ENCODE results near the gene ZNF532.
A peak's percentile ranks its signal among the peaks of the same experiment; 100 is the strongest.
"Not testable (repeated sequence)": the region's sequence is repeated elsewhere in the genome, so short reads cannot be mapped to it uniquely, and the experiment has no call there.

ZNF532 gene

DNA sequence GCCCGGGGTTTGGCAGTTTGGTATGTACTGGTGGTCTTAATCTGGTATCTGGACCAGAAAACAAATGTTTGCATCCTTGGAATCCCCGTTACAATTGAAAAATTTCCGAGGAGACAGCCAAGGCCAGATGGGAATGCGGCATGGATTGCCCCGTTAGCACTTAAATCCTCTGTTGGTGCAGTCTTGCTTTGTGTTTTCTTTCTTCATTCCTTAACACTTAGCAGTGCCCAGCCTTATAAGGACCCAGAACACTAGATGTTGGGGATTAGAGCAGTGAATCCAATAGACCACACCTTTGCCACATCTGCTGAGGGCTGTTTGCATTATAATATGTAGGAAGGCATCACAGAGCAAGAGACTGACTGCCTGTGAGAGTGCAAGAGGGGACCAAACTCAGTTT is 12.8 kb upstream of the ZNF532 start:
- no peak for DNase-seq

DNA sequence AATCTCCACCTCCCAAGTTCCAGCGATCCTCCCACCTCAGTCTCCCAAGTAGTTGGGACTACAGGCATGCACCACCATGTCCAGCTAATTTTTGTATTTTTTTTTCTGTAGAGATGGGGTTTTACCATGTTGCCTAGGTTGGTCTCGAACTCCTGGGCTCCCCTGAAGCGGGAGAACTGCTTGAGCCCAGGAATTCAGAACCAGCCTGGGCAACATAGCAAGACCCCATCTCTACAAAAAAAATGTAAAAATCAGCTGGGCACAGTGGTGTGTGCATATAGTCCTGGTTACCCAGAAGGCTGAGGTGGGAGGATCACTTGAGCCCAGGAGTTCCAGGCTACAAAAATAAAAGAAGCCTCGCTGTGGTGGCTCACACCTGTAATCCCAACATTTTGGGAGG is 12.0 kb upstream of the ZNF532 start:
- no peak for DNase-seq

- DNase-seq = no peak
These were observed 11.1 kb upstream of the ZNF532 start for GRCh38 chr18:58853561-58853960.

GRCh38 chr18:58855521-58855920 is 9.2 kb upstream of the ZNF532 start:
- DNase-seq = not testable (repeated sequence)

- DNase-seq = no peak
These were observed 7.8 kb upstream of the ZNF532 start for GRCh38 chr18:58856881-58857280.

- DNase-seq = peak; percentile 46
These were observed 5.8 kb upstream of the ZNF532 start for GRCh38 chr18:58858591-58859468.

DNA sequence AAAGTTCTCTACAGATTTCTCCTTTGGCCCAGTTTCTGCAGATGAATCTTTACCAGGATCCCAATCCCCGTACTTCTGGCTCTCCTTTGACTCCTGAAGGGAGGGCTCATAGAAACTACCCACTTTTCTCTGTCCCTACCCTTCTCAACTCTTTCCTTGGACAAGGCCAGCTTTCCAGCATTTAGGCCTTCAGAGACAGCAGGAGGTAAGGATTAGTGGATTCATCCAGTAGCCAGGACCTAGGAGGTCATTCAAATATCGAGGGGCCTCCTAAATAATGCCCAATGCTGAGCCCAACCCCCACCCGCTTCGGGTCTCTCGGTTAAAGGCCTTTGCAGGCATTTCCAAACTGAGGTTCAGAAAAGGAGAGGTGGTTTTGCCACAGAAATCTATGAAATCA is 4.8 kb upstream of the ZNF532 start:
- no peak for DNase-seq

DNA sequence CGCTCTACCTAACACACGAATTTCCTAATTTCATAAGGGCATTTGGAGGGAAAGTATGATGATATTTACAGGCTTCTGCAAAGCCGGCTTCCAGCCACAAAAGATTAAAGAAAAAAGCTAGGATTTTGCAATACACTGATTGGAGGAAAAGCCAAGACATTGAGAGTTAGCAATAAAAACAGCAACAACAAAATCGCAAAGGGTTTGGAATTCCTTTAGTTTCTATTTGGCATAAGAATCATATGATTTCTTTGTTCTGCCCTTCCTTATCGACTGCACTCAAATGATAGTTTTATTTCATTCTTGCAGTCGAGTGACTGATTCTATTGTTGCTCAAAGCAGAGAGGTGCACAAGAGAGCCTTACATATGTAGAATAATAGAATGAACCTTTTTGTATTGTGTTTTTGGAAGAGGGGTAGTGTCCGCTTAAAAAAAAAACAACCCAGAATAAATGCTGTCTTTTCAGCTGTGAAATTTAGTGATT is 3.9 kb upstream of the ZNF532 start:
- no peak for DNase-seq

DNA sequence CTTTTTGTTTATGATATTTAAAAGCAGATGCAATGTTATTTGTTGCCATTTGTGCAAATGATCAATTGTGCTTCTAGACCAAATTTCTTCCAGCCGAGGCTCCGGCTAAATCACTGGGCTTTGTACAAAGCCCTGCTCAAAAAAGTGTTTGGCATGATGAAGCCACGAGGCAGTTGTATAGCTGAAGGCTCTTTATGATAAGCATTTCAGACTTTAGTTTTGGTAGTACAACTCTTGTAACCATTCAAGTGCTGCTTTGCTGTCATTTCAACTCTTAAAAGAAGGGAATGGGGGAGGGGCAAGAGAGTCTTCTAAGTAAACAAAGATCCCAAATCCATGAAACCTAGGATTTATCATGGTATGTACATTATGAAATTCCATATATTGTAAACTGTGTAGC is 3.3 kb upstream of the ZNF532 start:
- no peak for DNase-seq

GRCh38 chr18:58861861-58862301 is 2.8 kb upstream of the ZNF532 start:
- DNase-seq = no peak

- no peak for DNase-seq
These were observed 2.3 kb upstream of the ZNF532 start for GRCh38 chr18:58862356-58862755.

DNA sequence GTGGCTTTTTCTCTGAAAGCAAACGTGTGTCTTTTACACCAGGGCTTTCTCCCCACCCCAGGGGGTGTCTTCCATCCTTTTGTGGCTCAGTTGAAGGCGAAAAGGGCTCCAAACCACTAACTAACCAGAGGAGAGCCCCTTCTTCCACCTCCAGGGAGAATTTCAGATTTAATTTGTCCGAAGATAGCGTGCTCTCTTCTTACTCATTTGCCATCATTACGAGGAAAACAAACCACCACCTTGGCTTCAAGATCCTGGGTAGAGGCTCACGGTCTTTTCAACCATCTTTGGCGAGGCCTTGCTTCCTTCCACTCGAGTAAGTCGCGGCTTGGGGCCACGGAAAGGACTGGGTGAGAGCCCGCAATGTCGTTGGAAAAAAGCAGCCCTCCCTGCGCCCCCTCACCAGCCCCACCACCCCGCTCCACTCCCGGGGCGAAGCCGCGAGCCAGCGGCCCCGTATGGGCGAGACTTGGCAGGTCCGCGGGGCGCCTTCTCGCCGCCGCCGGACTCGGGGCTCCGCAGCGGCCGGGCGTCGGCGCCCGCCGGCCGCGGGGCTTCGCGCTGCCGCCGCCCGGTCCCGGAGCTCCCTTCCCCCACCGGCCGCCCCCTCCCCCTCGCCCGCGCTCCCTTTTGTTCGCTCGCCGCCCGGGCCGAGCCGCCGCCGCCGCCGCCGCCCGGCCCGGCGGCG is 1.7 kb upstream of the ZNF532 start:
- no peak for DNase-seq

DNA sequence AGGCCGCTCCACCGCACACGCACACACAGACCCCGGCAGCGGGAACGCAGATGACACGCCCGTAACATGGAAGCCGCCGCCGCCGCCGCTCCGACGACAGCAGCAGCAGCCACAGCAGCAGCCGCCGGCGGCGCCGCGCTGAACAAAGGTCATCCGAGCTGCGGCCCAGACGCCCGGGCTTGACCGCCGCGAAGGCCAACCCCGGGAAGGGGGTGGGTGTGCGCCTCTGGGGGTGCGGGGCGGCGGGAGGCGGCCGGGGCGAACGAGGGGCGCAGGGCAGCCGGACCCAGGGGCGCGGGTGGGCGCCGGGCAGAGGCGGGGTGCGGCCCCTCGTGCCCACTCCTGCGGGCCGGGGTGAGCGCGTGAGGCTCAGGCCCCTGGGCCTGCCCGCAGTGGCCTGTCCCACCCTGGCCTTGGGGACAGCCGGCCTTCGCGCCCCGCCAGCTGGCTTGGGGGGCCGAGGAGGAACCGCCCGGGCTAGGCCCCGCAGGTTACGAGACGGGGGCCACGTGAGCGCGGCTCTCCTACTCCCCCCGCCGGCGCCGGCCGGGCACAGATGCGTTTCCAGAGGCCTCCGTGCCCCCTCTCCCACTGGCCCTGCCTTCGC is 1.0 kb upstream of the ZNF532 start:
- DNase-seq = peak; percentile 4

DNA sequence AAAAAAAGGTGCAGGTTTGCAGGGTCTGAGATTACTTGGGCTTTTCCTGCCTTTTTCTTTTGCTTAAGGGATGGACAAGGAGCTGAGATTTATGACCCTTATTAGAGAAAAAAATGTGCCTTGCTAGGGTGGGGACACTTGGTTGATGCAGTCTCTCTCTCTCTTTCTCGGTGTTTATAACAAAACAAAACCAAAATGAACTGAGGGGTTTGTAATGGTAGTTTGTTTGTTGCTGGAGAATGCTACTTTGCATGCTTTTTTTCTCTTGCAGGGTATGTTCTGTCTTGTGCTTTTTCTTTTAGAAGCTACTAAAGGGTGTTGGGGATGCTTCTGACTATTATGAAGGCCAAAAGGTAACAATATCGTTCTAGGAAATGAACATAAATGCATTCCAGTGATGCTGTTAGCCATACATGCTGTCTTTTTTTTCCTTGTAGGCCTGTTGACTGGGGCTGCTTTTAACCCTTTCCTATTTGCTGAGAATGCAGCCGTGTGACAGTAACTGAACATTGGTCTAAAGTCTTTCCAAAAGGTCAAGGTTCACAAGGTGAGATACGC is 435 bp downstream of the ZNF532 start:
- no peak for DNase-seq

DNA sequence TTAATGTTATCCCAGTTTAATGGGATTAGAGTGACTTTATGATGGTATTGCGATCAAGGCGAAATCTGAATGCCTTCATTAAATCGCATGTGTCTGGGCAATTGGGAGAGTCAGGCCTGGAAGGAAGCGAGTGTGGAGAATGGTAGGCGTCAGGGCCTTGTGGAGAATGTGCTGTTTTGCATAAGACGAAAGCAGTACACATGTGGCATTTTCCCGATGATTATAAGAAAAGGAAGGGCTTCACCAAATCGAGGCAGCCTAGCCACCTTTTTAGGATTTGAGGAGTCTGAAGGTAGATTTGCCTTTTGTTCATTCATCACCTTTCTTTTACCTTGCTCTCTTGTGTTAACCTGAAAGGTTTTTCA is 1.0 kb downstream of the ZNF532 start:
- DNase-seq = no peak

- DNase-seq = no peak
These were observed 1.5 kb downstream of the ZNF532 start for GRCh38 chr18:58866066-58866772.

DNA sequence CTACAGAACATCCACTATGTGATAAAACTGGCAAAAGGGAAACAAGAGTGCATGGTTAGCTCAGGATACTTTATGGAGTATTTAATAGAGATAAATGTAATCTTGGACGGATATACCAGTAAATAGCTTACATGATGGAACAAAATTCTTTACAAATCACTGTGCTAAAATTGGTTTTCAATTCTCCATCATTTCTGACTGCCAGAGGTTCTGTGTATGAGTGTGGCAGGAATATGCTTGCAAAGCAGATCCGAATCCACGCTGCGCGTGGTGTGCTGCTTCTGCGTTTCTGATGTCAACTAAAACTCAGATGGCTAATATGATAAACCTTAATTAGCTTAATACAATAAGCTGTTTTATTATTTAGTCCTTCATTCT is 2.1 kb downstream of the ZNF532 start:
- DNase-seq = no peak

GRCh38 chr18:58867281-58867961 is 2.7 kb downstream of the ZNF532 start:
- no peak for DNase-seq

DNA sequence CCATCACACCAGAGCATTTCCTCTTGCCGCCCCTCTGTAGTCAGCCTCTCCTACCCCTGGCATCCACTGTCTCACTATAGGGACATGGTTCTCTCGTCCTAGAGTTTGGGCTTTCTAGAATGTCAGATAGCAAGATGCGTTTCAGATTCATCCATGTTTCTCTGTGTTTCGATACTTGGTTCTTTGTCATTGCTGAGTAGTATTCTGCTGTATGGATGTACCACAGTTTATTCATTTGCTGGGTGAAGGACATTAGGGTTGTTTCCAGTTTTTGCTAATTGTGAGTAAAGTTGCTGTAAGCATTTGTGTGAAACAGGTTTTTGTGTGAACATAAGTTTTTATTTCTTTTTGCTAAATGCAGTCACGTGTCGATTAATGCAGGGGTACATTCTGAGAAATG is 3.8 kb downstream of the ZNF532 start:
- no peak for DNase-seq

DNA sequence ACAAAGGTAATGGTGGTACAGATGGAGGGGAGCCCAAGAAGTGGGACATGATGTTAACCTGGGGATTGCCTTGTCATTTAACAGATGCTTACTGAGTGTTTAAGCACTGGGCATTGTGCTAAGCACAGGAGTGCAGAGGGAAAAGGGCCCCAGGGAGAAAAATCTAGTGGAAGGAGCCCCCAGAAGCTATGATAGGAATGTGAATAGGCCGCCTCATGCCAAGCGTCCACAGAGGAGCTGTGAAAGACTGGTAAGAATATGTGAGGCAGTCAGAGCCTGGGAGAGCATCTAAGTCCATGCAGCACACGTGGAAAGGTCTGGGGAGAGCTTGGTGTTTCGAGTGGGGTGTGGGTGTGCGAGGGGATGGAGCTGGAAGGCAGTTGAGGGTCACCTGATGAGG is 5.5 kb downstream of the ZNF532 start:
- DNase-seq = no peak

DNA sequence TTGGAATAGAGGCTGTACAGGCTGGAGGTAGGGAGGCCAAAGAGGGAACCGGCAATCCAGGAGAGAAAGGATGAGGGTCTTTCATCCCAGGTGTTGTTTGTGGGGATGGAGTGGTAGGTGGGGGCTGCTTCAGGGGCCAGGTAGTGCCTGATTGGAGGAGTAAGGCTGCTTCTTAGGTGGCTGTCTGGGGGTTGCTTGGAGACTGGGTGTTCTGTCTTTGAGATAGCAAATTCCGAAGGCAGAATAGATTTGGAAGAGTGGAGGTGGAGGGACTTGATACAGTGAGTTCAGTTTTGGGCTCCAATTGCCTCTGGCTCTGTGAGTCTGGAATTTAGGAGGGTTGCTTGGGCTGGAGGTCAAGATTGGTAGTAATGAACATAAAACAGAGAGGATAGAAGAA is 5.9 kb downstream of the ZNF532 start:
- no peak for DNase-seq
